ENCODE measurements around the gene BCL7A.

DNA sequence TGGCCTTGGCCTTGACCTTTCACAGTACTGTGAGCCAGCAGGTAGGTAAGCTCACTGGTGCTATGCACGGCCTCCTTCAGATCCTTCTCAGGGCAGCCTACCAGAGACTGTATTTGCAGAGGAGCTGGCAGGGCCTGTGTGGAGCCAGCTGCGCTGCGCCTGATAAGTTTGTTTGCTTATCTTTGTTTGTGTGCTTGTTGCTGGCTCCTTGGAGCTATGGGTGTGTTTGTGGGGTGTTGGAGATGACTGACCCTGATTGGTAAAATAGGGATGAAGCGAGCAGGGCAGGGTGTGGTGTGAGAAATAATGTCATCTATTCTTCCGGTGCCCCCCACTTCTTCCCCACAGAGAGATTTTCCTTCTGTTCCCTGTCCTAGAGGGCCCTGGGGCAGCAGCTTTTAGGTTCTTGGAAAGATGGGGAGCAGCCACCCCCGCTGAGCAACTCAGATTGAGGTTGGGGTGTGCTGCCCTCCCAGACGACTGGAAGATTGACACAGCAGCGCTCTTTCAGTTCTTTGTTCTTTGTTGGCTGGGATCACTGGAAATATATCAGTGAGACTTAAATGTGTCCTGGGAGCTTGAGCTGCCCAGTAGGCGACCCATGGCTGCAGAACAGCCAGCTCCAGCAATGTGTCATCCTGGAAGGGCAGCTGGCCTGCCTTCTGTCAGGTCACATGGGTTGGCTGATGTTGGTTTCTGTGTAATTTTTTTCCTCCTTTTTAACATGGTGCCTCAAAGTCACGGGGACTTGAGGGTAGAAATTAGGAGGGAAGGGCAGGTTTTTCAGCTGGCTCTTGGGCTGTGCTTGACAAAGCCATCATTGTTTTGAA is 76.5 kb downstream of the BCL7A start:
- TF ChIP-seq, protein P1, sequence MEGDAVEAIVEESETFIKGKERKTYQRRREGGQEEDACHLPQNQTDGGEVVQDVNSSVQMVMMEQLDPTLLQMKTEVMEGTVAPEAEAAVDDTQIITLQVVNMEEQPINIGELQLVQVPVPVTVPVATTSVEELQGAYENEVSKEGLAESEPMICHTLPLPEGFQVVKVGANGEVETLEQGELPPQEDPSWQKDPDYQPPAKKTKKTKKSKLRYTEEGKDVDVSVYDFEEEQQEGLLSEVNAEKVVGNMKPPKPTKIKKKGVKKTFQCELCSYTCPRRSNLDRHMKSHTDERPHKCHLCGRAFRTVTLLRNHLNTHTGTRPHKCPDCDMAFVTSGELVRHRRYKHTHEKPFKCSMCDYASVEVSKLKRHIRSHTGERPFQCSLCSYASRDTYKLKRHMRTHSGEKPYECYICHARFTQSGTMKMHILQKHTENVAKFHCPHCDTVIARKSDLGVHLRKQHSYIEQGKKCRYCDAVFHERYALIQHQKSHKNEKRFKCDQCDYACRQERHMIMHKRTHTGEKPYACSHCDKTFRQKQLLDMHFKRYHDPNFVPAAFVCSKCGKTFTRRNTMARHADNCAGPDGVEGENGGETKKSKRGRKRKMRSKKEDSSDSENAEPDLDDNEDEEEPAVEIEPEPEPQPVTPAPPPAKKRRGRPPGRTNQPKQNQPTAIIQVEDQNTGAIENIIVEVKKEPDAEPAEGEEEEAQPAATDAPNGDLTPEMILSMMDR (conservative IDR thresholded peaks at IDR 0.05; ENCODE audit: low read length) = no peak
- no peak for TF ChIP-seq EZH2phosphoT487 (IDR thresholded peaks at IDR 0.05; ENCODE audit: borderline replicate concordance)
